ENCODE results near the gene TRAF4.

TRAF4 gene

GRCh38 chr17:28738680-28739384 lies 5.0 kb upstream of the TRAF4 start:
- FAIRE-seq: peak; percentile 82
- no peak for DNase-seq (ENCODE audit: insufficient read length, low spot score)
- peak; percentile 79 for TF ChIP-seq POU2F2 (IDR thresholded peaks at IDR 0.05; ENCODE audit: low read depth, low read length)
- 0 out of 2 replicates have a peak, but pooled peaks have one; percentile 33 for TF ChIP-seq POLR2A (IDR thresholded peaks at IDR 0.05; ENCODE audit: low read depth, low read length)
- TF ChIP-seq POLR2AphosphoS5 (IDR thresholded peaks at IDR 0.05; ENCODE audit: low read depth, low read length): no peak; the same call in 1 of the 2 replicates
- peak; percentile 80 for TF ChIP-seq SPI1 (IDR thresholded peaks at IDR 0.05; ENCODE audit: low read depth, low read length)
- peak; percentile 16 for TF ChIP-seq PAX5 (IDR thresholded peaks at IDR 0.05; ENCODE audit: insufficient read depth, low read length, severe bottlenecking)
- TF ChIP-seq TAF1 (IDR thresholded peaks at IDR 0.05; ENCODE audit: low read depth, low read length): 0 out of 2 replicates have a peak, but pooled peaks have one; percentile 10

- DNase-seq (ENCODE audit: insufficient read length, low spot score) (no peak), FAIRE-seq (no peak)
- no peak for TF ChIP-seq TAF1 (IDR thresholded peaks at IDR 0.05; ENCODE audit: low read depth, low read length)
- no peak for TF ChIP-seq POU2F2 (IDR thresholded peaks at IDR 0.05; ENCODE audit: low read depth, low read length)
- no peak for TF ChIP-seq SPI1 (IDR thresholded peaks at IDR 0.05; ENCODE audit: low read depth, low read length)
- no peak for TF ChIP-seq POLR2A (IDR thresholded peaks at IDR 0.05; ENCODE audit: low read depth, low read length)
- no peak for TF ChIP-seq POLR2AphosphoS5 (IDR thresholded peaks at IDR 0.05; ENCODE audit: low read depth, low read length)
- no peak for TF ChIP-seq PAX5 (IDR thresholded peaks at IDR 0.05; ENCODE audit: insufficient read depth, low read length, severe bottlenecking)
Observed at GRCh38 chr17:28740406-28741357, 3.1 kb upstream of the TRAF4 start.

GRCh38 chr17:28741358-28742349 lies 2.2 kb upstream of the TRAF4 start:
- no peak for DNase-seq (ENCODE audit: insufficient read length, low spot score)
- FAIRE-seq: peak; percentile 96
- TF ChIP-seq POLR2A (IDR thresholded peaks at IDR 0.05; ENCODE audit: low read depth, low read length) (no peak), TAF1 (IDR thresholded peaks at IDR 0.05; ENCODE audit: low read depth, low read length) (peak; percentile 54; the same call in 1 of the 2 replicates), SPI1 (IDR thresholded peaks at IDR 0.05; ENCODE audit: low read depth, low read length) (peak; percentile 82), PAX5 (IDR thresholded peaks at IDR 0.05; ENCODE audit: insufficient read depth, low read length, severe bottlenecking) (no peak), POU2F2 (IDR thresholded peaks at IDR 0.05; ENCODE audit: low read depth, low read length) (peak; percentile 61; the same call in 1 of the 2 replicates), POLR2AphosphoS5 (IDR thresholded peaks at IDR 0.05; ENCODE audit: low read depth, low read length) (peak; percentile 37)

GRCh38 chr17:28744104-28744971 lies 527 bp downstream of the TRAF4 start:
- DNase-seq (ENCODE audit: insufficient read length, low spot score) (no peak), FAIRE-seq (no peak)
- TF ChIP-seq POLR2A (IDR thresholded peaks at IDR 0.05; ENCODE audit: low read depth, low read length) (no peak; the same call in 1 of the 2 replicates), POU2F2 (IDR thresholded peaks at IDR 0.05; ENCODE audit: low read depth, low read length) (no peak), SPI1 (IDR thresholded peaks at IDR 0.05; ENCODE audit: low read depth, low read length) (no peak), POLR2AphosphoS5 (IDR thresholded peaks at IDR 0.05; ENCODE audit: low read depth, low read length) (no peak), TAF1 (IDR thresholded peaks at IDR 0.05; ENCODE audit: low read depth, low read length) (no peak), PAX5 (IDR thresholded peaks at IDR 0.05; ENCODE audit: insufficient read depth, low read length, severe bottlenecking) (no peak)

GRCh38 chr17:28744972-28745785 lies 1.4 kb downstream of the TRAF4 start:
- no peak for DNase-seq (ENCODE audit: insufficient read length, low spot score)
- TF ChIP-seq POLR2A (IDR thresholded peaks at IDR 0.05; ENCODE audit: low read depth, low read length) (0 out of 2 replicates have a peak, but pooled peaks have one; percentile 2), TAF1 (IDR thresholded peaks at IDR 0.05; ENCODE audit: low read depth, low read length) (no peak), PAX5 (IDR thresholded peaks at IDR 0.05; ENCODE audit: insufficient read depth, low read length, severe bottlenecking) (no peak), SPI1 (IDR thresholded peaks at IDR 0.05; ENCODE audit: low read depth, low read length) (no peak), POU2F2 (IDR thresholded peaks at IDR 0.05; ENCODE audit: low read depth, low read length) (peak; percentile 6; the same call in 1 of the 2 replicates), POLR2AphosphoS5 (IDR thresholded peaks at IDR 0.05; ENCODE audit: low read depth, low read length) (no peak)
- FAIRE-seq: no peak

GRCh38 chr17:28745786-28746411 lies 2.1 kb downstream of the TRAF4 start:
- TF ChIP-seq POLR2A (IDR thresholded peaks at IDR 0.05; ENCODE audit: low read depth, low read length) (0 out of 2 replicates have a peak, but pooled peaks have one; percentile 17), SPI1 (IDR thresholded peaks at IDR 0.05; ENCODE audit: low read depth, low read length) (no peak)
- FAIRE-seq (no peak), DNase-seq (ENCODE audit: insufficient read length, low spot score) (no peak)

- FAIRE-seq: no peak
- TF ChIP-seq POU2F2 (IDR thresholded peaks at IDR 0.05; ENCODE audit: low read depth, low read length) (no peak), POLR2AphosphoS5 (IDR thresholded peaks at IDR 0.05; ENCODE audit: low read depth, low read length) (no peak), POLR2A (IDR thresholded peaks at IDR 0.05; ENCODE audit: low read depth, low read length) (no peak), PAX5 (IDR thresholded peaks at IDR 0.05; ENCODE audit: insufficient read depth, low read length, severe bottlenecking) (no peak), TAF1 (IDR thresholded peaks at IDR 0.05; ENCODE audit: low read depth, low read length) (no peak), SPI1 (IDR thresholded peaks at IDR 0.05; ENCODE audit: low read depth, low read length) (no peak)
- no peak for DNase-seq (ENCODE audit: insufficient read length, low spot score)
Observed at GRCh38 chr17:28746611-28747050, 2.8 kb downstream of the TRAF4 start.
